Thyroid gland (tissue), 4 donors: ENCODE results near the gene UBXN4. TPM values are rescaled to one million over a fixed set of nuclear protein-coding genes. Genes with fewer than 3 reads are reported as not detected.
"Not testable (repeated sequence)": the region's sequence is repeated elsewhere in the genome, so short reads cannot be mapped to it uniquely, and the experiment has no call there.

Experiments used
- DNase-seq, 2 donors: peaks; one replicate each; pipeline ENCODE4 v3.0.0-alpha.2; 2019
- H3K27ac ChIP-seq, 3 donors: fragments of 200-600 bp; sonication (generic); 1 replicate in 2 of 3; 2 replicates in 1 of 3; pipeline ENCODE4 v1.5.1; 2016 to 2019; ENCODE audit warnings: mild to moderate bottlenecking in 1 of 3, moderate library complexity in 1 of 3
- H3K27me3 ChIP-seq: fragments of 200-600 bp; sonication (generic); one replicate; pipeline ENCODE4 v1.5.1; 2019
- H3K36me3 ChIP-seq, 2 donors: fragments of 200-600 bp; sonication (generic); one replicate each; pipeline ENCODE4 v1.5.1; 2016 to 2019
- H3K4me1 ChIP-seq, 2 donors: fragments of 200-600 bp; sonication (generic); one replicate each; pipeline ENCODE4 v1.5.1; 2017 to 2019
- H3K4me3 ChIP-seq, 3 donors: fragments of 200-600 bp; sonication (generic); replicated peaks in 1 of 3; 1 replicate in 2 of 3; 2 replicates in 1 of 3; pipeline ENCODE4 v1.5.1; 2016; ENCODE audit warnings: mild to moderate bottlenecking in 1 of 3
- H3K9me3 ChIP-seq: fragments of 200-600 bp; sonication (generic); one replicate; pipeline ENCODE4 v1.5.1; 2017
- CTCF ChIP-seq, 6 experiments: fragments of 200-600 bp in 3 of 6; fragments of 450-650 bp in 3 of 6; sonication (generic) in 3 of 6; IDR thresholded peaks; one replicate each; pipeline ENCODE4 v1.5.1; 2016 to 2019; ENCODE audit warnings: antibody characterized with exemption in 6 of 6, mild to moderate bottlenecking in 2 of 6, inconsistent platforms in 1 of 6, moderate library complexity in 1 of 6
- POLR2A ChIP-seq, 2 donors: fragments of 450-650 bp; IDR thresholded peaks; one replicate each; pipeline ENCODE4 v1.6.1; 2017; ENCODE audit warnings: antibody characterized with exemption in 2 of 2, mild to moderate bottlenecking in 2 of 2, moderate library complexity in 1 of 2
- WGBS, 2 donors: methylation state at CpG; one replicate each; pipeline ENCODE4 v1.1.5; 2017; 5-methylcytosine and 5-hydroxymethylcytosine counted together
- intact Hi-C: fragments of 100-400 bp; cut with DNase I; formaldehyde crosslinking; loops from one replicate; pipeline ENCODE4 v1.15.1; 2023
- total RNA-seq, 4 donors: library from RNA; depleted of rRNA; stranded (reverse); fragments of >200 nt; gene quantifications; one replicate each; pipeline ENCODE4 v1.2.3, GENCODE V29; 2016

The UBXN4 gene
- total RNA-seq, 4 donors from 2014 or later, result 83.6 to 134 (median 98.6) TPM

- Histone ChIP-seq H3K27me3 (no peaks in the 10 kb centered on the region), H3K36me3 (peaks cover 4 to 6% of the 10 kb centered on the region in 2 donors), H3K4me1 (no peaks in the 10 kb centered on the region), H3K27ac (no peak overlapping the region), H3K9me3 (no peaks in the 10 kb centered on the region), H3K4me3 (no peak overlapping the region)
- WGBS, 2 donors, result 98% methylated on average over 10 of the region's 10 CpGs
- intact Hi-C loops, result no loop called here
- DNase-seq, result no peak
- no peak for TF ChIP-seq CTCF (IDR thresholded peaks at IDR 0.05)
- no peak for TF ChIP-seq POLR2A (IDR thresholded peaks at IDR 0.05)
These were observed 48.8 kb downstream of the UBXN4 start for GRCh38 chr2:135790423-135790822.

GRCh38 chr2:135791418-135792190 is 49.9 kb downstream of the UBXN4 start:
- intact Hi-C loops, result no loop called here
- DNase-seq, result no peak
- no peak overlapping the region for H3K4me3 ChIP-seq
- H3K27me3 ChIP-seq, result no peaks in the 10 kb centered on the region
- no peaks in the 10 kb centered on the region for H3K9me3 ChIP-seq
- no peaks in the 10 kb centered on the region for H3K4me1 ChIP-seq
- TF ChIP-seq CTCF (IDR thresholded peaks at IDR 0.05), result no peak
- no peak for TF ChIP-seq POLR2A (IDR thresholded peaks at IDR 0.05)
- H3K36me3 ChIP-seq, result no peaks in the 10 kb centered on the region
- no peak overlapping the region for H3K27ac ChIP-seq
- WGBS, 2 donors, result 83 to 100% methylated on average over 2 of the region's 2 CpGs

- DNase-seq, result no peak
- no peaks in the 10 kb centered on the region for H3K4me1 ChIP-seq
- H3K27me3 ChIP-seq, result no peaks in the 10 kb centered on the region
- no peak overlapping the region for H3K4me3 ChIP-seq
- H3K9me3 ChIP-seq, result no peaks in the 10 kb centered on the region
- H3K36me3 ChIP-seq, result no peaks in the 10 kb centered on the region
- WGBS, 2 donors, result 79 to 83% methylated on average over 7 of the region's 7 CpGs
- no peak for TF ChIP-seq POLR2A (IDR thresholded peaks at IDR 0.05)
- TF ChIP-seq CTCF (IDR thresholded peaks at IDR 0.05), result no peak
- intact Hi-C loops, result no loop called here
- no peak overlapping the region for H3K27ac ChIP-seq
These were observed 50.9 kb downstream of the UBXN4 start for GRCh38 chr2:135792401-135793150.

GRCh38 chr2:135795641-135796040 is 54.0 kb downstream of the UBXN4 start:
- H3K9me3 ChIP-seq, intact Hi-C loops, H3K36me3 ChIP-seq, H3K4me3 ChIP-seq, H3K4me1 ChIP-seq, DNase-seq, H3K27ac ChIP-seq, H3K27me3 ChIP-seq: not testable (repeated sequence)
- whole genome bisulfite sequencing, 2 donors, result 86 to 88% methylated on average over 4 of the region's 4 CpGs

GRCh38 chr2:135796606-135797005 is 55.0 kb downstream of the UBXN4 start:
- TF ChIP-seq CTCF (IDR thresholded peaks at IDR 0.05), result no peak
- TF ChIP-seq POLR2A (IDR thresholded peaks at IDR 0.05), result no peak
- no peak for DNase-seq
- intact Hi-C loops, result no loop called here
- Histone ChIP-seq H3K27ac (no peak overlapping the region), H3K4me3 (no peak overlapping the region), H3K9me3 (no peaks in the 10 kb centered on the region), H3K36me3 (no peaks in the 10 kb centered on the region), H3K27me3 (no peaks in the 10 kb centered on the region), H3K4me1 (no peaks in the 10 kb centered on the region)
- 96 to 99% methylated on average over 8 of the region's 8 CpGs for WGBS, 2 donors
